SKM-1 treated with dmso at 0.1 percent for 144 hours (cell line): ENCODE data around the gene MAB21L2.
"Not testable (repeated sequence)": the region's sequence is repeated elsewhere in the genome, so short reads cannot be mapped to it uniquely, and the experiment has no call there.

ENCODE experiments used
- DNase-seq: peaks from one replicate; lab custom pipeline; 2025; ENCODE audit not compliant: unreplicated experiment; lab: John Stamatoyannopoulos, UW

Gene MAB21L2

GRCh38 chr4:150582146-150582872 is at the start of gene MAB21L2:
Gene MAB21L2 (plus strand): TSS chr4:150582151. CDS start chr4:150583030, 879 bp downstream.
- no peak for DNase-seq

- no peak for DNase-seq
These were observed 48.3 kb upstream of the MAB21L2 start for GRCh38 chr4:150533673-150534072.

- no peak for DNase-seq
These were observed 47.1 kb upstream of the MAB21L2 start for GRCh38 chr4:150534818-150535217.

GRCh38 chr4:150537911-150538310 is 44.0 kb upstream of the MAB21L2 start:
- not testable (repeated sequence) for DNase-seq

DNA sequence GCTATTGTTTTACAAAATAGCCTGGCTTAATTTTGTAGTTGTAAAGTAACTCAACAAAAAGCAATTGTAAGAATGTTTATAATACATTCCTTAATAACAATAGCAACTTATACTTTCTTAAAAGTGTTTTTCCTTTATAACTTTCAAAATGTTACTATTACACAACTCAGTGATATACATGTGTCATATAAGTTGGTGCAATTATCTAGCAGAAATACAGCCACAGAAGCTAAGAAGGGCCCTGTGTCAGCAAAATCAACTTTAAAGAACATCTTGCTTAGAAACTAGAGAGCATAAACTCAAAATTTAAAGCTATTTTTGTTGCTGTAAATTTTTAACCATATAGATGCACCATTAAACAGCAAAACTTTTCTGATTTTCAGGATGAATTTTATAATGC is 41.4 kb upstream of the MAB21L2 start:
- DNase-seq, result no peak

DNA sequence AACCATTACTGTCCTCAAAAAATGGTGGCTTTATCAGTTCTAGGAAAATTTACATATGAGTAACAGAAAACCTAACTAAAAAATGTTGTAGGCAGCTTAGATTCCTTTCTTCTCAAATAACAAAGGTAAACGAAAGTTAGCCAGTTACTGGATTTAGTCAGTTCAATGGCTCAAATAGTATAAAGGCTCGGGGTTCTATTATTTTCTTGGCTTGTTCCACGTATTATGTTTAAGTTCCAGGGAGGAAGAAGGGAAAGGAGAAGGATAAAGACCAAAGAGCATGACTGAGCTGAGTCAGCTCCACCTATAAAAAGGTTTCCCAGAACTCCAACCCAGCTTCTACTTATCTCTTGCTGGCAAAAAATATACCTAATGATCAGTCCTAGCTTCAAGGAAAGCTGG is 41.0 kb upstream of the MAB21L2 start:
- DNase-seq, result no peak

GRCh38 chr4:150541681-150542080 is 40.3 kb upstream of the MAB21L2 start:
- DNase-seq, result no peak

GRCh38 chr4:150543042-150543441 is 38.9 kb upstream of the MAB21L2 start:
- no peak for DNase-seq

GRCh38 chr4:150546286-150546685 is 35.7 kb upstream of the MAB21L2 start:
- no peak for DNase-seq

GRCh38 chr4:150547154-150547838 is 34.7 kb upstream of the MAB21L2 start:
- no peak for DNase-seq

GRCh38 chr4:150557811-150558210 is 24.1 kb upstream of the MAB21L2 start:
- DNase-seq, result not testable (repeated sequence)

GRCh38 chr4:150561143-150561737 is 20.7 kb upstream of the MAB21L2 start:
- DNase-seq, result no peak

GRCh38 chr4:150562250-150562649 is 19.7 kb upstream of the MAB21L2 start:
- no peak for DNase-seq

DNA sequence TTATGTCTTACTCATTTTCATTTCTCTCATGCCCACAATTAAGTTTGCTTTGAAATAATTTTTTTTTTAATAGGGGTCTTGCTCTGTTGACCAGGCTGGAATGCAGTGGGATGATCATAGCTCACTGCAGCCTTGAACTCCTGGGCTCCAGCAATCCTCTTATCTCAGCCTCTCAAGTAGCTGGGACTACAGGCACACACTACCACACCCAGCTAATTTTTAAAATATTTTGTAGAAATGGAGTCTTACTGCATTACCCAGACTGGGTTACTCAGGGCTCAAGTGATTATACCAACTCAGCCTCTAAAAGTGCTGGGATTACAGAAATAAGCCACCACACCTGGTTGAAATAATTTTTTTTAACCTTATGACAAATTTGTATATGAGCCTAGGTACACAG is 19.2 kb upstream of the MAB21L2 start:
- DNase-seq, result no peak

- DNase-seq, result not testable (repeated sequence)
These were observed 17.0 kb upstream of the MAB21L2 start for GRCh38 chr4:150564967-150565366.

- DNase-seq, result no peak
These were observed 14.9 kb upstream of the MAB21L2 start for GRCh38 chr4:150567070-150567469.

DNA sequence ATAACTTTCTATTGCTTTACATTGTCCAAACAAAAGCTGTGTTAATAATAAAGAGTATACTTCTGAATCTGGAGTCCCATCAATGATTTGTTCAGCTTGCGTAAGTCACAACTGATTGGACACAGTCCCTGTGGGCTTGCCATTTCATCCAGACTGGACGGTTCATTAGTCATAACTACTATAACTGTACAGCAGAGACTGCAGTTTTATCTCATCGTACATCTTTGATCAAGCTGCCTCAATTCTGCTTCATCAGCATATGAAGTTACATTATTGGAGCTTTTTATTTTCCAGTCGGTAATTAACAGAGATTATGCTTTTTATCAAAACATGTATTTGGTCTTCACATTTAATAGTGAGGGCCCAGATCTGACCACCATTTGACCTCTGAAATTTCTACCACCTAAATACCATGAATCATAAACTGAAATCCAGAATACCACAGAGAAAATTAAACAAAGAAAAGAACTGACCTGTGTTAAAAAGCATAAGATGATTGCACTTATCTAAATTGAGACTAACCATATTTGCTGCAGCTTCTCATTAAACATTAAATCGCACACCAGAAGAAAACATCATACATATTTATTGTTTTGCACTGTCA is 12.5 kb upstream of the MAB21L2 start:
- no peak for DNase-seq

DNA sequence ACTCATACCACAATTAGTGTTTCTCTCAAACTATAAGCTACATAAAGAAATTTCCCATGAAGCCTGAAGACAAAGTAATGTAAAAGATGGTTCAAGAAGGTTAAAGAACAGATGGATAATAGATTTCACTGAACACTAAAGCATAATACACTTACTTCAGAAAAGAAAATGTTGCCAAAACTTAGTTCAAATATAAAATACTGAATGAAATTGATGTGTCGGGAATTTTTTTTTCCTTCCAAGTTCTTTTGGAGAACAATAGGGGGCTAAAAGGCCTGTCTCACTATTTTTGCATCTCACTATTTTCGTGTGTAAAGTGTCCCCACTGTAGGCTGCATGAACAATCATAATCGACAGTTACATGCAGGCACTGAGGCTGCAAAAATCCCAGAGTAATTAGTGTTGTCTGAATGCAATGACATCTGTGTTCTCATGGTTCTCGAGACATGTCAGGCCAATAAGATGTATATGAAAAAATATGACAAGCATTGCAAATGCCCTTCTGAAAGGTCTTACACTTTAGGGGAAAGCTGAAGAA is 11.9 kb upstream of the MAB21L2 start:
- no peak for DNase-seq

- DNase-seq, result no peak
These were observed 11.1 kb upstream of the MAB21L2 start for GRCh38 chr4:150570862-150571261.

DNA sequence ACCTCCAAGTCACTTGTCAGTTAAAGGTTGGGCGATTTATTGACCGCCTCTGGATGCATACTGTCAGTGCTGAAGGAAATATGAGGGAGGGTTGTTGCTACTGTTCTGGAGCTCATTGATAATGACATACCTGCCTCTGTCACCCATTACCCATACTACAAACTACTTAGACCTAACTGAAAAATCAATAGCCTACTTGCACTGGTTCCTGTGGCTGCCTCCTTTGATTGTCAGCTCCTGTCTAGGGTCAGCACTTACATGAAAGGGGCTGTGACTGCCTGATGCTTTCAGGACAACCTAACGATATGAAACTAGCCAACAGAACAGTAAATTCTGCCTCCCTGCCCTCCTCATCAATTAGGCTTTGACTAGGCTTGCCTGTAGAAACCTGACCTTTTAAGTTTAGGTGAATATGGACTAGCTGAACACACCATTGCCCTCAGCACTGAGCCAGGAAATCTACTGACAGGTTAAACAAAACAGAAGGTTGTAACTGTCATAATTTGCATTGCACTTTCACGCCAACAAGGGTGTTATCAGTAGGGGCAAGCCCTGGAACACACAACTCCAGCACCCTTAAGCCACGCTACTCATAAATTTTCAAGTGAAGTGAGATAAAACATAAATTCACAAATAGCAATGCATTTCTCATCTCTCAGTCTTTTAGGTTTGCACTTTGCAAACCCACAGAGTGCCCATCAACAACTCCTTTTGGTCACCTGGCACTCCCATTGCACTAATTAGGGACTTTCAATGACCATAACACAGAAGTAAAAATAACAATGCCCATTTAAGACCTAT is 9.0 kb upstream of the MAB21L2 start:
- no peak for DNase-seq

GRCh38 chr4:150573534-150573933 is 8.4 kb upstream of the MAB21L2 start:
- DNase-seq, result no peak
